GM18951 (cell line): ENCODE data around the gene SRSF6.

ENCODE experiments used
- POLR2A ChIP-seq: IDR thresholded peaks from 4 replicates; pipeline ENCODE4 v1.6.1; 2011; ENCODE audit warnings: mild to moderate bottlenecking; ENCODE audit not compliant: insufficient read length, insufficient read depth; ENCODE audit errors: extremely low read depth
- in situ Hi-C: fragments of 300-500 bp; cut with MboI; formaldehyde crosslinking; loops from one replicate; pipeline ENCODE4 v1.12.0; 2022; ENCODE audit warnings: low sequenced_read_pairs, mixed read lengths, inconsistent platforms; ENCODE audit not compliant: unreplicated experiment

Gene SRSF6

GRCh38 chr20:43456809-43457639 lies 672 bp upstream of the SRSF6 start:
- in situ Hi-C loops, result no loop called here
- no peak for TF ChIP-seq POLR2A

- in situ Hi-C loops, result no loop called here
- TF ChIP-seq POLR2A, result no peak
These were observed 777 bp downstream of the SRSF6 start for GRCh38 chr20:43458422-43458924.

GRCh38 chr20:43459022-43459942 lies 1.6 kb downstream of the SRSF6 start:
- in situ Hi-C loops, result no loop called here
- no peak for TF ChIP-seq POLR2A

- in situ Hi-C loops, result no loop called here
- no peak for TF ChIP-seq POLR2A
These were observed 2.6 kb downstream of the SRSF6 start for GRCh38 chr20:43460172-43460829.

- no peak for TF ChIP-seq POLR2A
- in situ Hi-C loops, result no loop called here
These were observed 3.1 kb downstream of the SRSF6 start for GRCh38 chr20:43460830-43461200.

- no peak for TF ChIP-seq POLR2A
- in situ Hi-C loops, result no loop called here
These were observed 4.4 kb downstream of the SRSF6 start for GRCh38 chr20:43461894-43462659.

GRCh38 chr20:43462660-43463526 lies 5.2 kb downstream of the SRSF6 start:
- no peak for TF ChIP-seq POLR2A
- in situ Hi-C loops, result no loop called here

- in situ Hi-C loops, result no loop called here
These were observed 6.0 kb downstream of the SRSF6 start for GRCh38 chr20:43463527-43464218.

GRCh38 chr20:43464219-43464790 lies 6.6 kb downstream of the SRSF6 start:
- in situ Hi-C loops, result no loop called here
- no peak for TF ChIP-seq POLR2A

More at GRCh38 chr20:43463527-43464218, 6.0 kb downstream of the SRSF6 start:
- no peak for TF ChIP-seq POLR2A

- TF ChIP-seq POLR2A, result no peak
- in situ Hi-C loops, result no loop called here
These were observed 7.9 kb downstream of the SRSF6 start for GRCh38 chr20:43465625-43465943.

- in situ Hi-C loops, result no loop called here
These were observed 9.9 kb downstream of the SRSF6 start for GRCh38 chr20:43467589-43467988.

More at GRCh38 chr20:43467589-43467988, 9.9 kb downstream of the SRSF6 start:
- TF ChIP-seq POLR2A, result no peak
